ENCODE results near the gene EQTN.
"Not testable (repeated sequence)": the region's sequence is repeated elsewhere in the genome, so short reads cannot be mapped to it uniquely, and the experiment has no call there.

Gene EQTN

GRCh38 chr9:27292659-27293405 lies 4.1 kb downstream of the EQTN start:
- no peak for DNase-seq

DNA sequence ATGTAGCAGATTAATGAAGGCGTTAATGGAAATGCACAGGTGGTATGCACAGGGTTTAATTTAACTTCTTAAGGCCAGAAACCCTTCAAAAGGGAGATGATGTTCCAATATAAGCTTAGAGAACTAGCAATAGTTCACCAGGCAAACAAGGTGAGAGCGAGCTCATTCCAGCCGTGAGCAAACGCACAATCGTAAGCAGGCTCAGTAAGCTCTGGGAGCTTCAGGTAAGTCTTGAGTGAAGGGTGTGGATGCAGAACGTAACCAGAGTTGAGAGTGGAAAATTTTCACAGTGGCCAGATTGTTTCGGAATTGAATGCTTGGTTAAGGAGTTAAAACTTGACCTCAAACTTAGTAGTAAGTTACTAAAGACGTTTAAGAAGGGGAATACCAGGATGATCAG lies 5.7 kb downstream of the EQTN start:
- no peak for DNase-seq

GRCh38 chr9:27282269-27282668 lies 14.7 kb downstream of the EQTN start:
- no peak for DNase-seq

DNA sequence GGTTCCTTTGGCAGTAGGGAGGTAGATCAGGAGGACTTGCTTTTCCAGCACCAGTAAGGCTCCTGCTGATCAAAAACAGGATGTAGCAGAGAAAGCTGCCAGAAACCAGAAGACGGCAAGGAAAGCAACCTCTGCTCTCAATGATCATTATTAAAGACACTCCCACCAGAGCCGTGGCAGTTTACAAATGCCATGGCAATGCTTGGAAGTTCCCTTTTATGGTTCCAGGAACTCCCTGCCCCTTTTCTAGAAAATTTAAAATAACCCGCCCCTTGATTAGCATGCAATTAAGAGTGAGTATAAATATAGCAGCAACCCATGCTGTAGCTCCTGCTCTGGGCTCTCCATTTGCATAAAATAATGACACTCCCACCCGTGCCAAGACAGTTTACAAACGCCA lies 16.1 kb downstream of the EQTN start:
- no peak for DNase-seq

DNA sequence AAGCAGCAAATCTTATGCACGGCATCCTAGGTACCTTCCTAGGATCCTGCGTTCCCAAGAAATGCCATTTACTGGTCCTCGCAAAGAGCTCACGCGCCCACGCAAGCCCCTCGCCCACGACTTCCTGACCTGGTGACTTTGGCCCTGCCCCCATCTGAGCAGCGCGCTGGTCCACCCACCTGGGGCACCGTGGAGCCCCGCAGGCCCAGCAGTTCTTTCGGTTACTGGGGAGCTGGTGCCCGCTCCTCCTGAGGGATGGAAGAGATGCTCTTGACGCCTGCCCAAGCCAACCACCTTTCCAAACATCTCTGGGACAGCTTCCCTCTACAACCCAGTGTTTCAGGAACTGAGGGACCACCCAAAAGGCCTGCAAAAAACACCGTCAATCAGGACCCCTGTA lies 16.7 kb downstream of the EQTN start:
- no peak for DNase-seq

DNA sequence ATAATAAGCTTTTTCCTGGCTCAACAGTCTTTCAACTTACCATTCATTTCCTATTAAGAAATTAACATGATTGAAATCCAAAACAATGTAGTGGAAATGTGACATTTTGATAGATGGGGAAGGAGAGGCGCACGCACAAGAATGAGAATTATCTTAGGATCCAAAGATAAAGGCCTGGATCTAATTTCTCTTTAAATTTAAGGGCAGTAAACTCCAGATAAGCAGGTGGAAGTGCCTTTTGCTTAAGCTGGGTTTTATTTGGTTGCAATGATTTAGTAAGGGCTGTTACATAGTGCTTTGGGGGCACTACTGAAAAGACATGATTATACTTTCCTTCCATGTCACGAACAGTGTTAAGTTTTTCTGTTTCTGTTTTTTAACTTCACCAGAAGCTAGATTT lies 17.3 kb downstream of the EQTN start:
- DNase-seq: no peak

DNA sequence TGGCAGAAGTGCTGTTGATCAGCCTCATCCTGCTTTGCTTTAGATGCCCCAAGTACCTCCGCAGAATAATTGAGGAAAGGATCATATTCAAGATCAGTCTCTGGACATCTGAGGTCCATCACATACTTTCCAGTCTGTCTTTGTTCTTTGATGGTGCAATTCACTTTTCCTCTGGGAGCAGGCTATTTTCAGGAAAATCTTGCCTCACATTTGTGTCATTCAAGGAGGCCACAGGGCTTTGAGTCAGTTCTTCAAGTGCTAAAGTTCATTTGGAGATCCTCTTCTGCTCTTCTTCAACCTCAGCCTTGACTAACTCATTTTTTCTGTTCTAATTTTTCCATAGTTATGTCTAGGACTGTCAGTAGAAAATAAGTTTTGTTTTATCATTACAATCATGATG lies 18.6 kb downstream of the EQTN start:
- DNase-seq: no peak

DNA sequence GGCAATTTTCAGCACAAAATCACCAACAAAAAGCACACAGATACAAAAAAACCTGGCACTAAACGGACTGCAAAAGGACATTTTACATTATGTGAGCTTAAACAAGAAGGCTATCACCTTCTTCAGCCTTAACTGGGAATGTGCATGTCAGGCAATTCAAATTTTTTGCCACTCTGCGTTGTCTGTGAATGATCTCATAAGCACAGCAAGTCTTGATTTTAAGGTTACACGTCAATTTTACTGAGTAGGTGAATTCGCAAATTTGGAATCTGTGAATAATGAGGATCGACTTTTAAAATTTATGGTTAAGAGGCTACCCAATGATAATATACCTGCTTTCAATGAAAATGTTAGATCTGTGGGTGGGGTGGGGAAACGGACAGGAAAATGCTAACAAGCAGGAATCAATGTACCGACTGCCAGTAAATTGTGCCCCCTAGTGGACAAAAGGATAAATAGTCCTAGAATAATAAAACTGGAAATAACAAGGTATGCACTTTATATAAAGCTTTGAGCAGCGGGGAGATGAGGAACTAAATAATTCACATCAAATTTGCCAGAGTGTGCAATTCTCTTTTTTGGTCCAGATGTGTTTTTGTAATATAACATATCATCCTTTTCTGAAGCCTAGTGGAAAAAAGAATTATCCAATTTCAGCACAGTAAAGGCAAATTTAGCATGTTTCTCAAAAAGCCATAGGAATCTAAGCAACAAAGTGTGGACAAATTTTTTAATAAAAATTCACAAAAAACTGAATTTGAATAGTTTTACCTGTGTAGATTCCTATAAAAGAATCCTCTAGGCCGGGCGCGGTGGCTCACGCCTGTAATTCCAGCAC lies 20.5 kb downstream of the EQTN start:
- DNase-seq: peak; percentile 12

GRCh38 chr9:27273186-27273585 lies 23.8 kb downstream of the EQTN start:
- DNase-seq: no peak

DNA sequence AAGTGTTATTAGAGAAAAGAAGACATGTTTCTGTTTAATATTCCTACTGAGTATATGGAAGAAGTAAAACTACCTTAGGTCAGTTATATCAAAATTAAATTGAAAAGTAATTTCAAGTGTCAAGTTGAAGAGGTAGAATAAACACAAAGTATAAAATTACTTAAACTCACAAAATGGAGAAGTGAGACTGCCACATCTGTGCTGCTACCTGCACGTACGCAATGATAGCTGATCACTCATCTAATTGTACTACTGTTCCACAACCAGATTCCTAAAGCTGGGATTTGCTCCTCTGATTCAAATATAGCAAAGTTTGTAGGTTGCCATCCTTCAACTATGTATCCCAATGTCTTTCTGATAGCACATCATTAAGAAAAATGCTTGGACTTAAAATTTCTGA lies 24.8 kb downstream of the EQTN start:
- DNase-seq: no peak

DNA sequence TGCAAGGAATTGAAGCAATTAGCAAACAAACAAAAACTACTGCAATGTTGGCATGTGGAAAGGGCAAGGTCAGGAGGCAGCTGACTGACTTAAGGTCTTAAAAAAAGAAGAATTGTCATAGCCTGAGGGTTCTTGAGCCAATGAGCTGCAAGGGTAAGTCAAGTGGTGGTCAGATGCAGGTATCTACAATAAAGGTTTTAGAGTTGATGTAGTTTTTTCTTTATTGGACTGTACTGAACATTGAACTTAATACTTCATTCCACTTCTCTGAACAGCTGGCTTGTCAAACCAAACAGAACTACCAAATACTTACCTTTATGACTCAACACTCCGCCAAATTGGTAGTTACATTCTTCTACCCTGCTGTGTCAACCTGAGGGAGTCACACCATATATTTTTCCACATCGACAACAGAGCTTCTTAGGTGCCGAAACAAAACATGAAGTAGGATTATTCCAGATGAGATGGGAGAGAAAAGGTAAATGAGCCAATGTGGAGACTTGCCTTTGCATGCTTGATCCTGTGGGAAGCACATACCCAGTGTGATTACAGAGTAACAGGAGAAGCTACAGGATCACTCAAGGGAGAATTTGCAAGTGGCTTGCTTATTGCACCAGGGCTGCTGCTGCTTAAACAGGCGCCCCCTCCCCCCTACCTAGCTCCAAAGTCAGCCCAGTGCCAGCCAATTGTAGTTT lies 35.3 kb downstream of the EQTN start:
- DNase-seq: no peak

DNA sequence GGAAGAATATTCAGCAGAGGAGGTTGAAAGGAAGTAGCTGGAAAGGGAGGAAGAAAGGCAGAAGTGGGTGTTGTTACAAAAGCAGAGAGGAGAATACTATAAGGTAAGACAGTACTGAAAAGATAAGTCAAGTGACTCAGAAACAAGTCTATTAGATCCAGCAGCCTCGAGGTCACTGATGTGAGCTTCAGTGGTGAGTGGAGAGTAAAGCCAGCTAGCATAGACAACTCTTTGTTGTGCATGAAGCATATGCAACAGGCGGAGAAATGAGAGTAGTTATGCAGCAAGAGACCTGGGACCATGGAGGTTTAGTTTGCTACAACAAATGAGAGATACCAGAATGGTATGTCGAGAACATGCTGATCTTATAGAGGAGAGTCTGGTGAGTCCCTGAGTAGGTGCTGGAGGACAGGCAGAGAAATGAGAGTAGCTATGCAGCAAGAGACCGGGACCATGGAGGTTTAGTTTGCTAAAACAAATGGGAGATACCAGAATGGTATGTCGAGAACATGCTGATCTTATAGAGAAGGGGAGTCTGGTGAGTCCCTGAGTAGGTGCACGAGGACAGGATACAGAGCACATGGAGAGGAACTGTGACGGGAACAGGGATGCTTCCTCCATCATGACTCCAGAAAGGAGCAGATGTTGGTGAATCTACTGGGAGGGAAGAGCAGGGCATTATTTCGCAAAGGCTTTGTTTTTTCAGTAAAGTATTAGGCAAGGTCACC lies 36.0 kb downstream of the EQTN start:
- no peak for DNase-seq

DNA sequence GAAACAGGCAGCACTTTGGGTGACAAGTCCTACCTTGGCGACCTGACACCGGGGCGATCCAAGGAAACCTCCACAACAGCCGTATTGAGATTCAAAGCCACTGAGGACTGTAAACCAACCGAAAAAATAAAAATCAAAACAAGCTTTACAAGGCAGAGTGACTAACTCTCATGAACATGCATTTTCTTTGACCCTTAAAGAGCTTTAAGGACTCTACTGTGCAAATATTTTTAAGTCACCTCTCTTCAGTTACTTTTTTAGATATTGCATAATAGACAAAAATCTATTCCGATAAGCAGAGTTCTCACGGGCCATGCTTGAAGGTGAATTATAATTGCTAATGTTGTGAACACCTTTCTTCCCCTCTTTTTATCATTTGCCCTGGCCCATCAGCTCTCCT lies 38.3 kb downstream of the EQTN start:
- no peak for DNase-seq

DNA sequence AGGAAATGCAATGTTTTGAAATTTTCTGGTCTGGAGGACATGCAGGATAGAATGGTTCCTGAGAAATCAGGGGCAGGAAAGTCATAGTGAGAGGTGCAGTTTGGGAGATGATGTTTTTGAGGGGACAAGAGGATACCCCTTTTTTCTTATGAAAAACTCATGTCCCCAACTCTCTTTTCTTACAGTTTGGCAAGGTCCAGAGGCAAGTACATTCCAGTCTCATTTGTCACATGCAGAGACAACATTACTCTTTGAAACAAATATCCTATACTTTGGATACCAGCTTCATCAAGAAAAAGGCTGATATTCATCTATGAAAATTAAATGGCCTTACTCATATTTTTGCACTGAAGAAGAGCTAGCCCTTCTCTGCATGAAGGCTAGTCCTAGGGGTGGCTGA lies 48.2 kb downstream of the EQTN start:
- DNase-seq: no peak

DNA sequence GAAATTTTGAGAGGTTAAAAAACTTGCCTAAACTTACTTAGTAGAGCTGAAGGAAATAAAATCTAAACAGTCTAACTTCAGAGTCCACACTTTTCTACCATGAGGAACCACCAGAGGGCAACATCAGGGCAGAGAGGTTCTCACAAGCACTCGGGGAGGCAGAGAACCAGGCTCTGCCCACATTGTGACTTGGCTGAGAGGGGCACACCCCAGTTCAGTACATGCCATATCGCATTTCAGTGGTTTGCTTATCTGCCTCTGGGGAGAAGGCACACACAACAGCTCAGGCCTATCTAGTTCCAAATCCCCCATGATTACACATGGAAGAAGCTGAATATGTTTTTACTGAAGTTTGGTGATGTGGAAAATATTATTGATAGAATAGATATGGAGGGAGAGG lies 49.2 kb downstream of the EQTN start:
- peak; percentile 15 for DNase-seq

DNA sequence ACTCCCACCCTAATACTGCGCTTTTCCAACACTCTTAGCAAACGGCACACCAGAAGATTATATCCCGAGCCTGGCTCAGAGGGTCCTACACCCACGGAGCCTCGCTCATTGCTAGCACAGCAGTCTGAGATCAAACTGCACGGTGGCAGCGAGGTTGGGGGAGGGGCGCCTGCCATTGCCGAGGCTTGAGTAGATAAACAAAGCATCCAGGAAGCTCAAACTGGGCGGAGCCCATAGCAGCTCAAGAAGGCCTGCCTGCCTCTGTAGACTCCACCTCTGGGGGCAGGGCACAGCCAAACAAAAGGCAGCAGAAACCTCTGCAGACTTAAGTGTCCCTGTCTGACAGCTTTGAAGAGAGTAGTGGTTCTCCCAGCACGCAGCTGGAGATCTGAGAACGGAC lies 57.3 kb downstream of the EQTN start:
- DNase-seq: not testable (repeated sequence)

Data from stimulated activated CD4-positive, alpha-beta T cell treated with anti-CD3 and anti-CD28 coated beads, Interleukin-15, amount 100 ng/mL, for 24 hours (primary cell).